ENCODE data around the gene ANKMY1.

The ANKMY1 gene

DNA sequence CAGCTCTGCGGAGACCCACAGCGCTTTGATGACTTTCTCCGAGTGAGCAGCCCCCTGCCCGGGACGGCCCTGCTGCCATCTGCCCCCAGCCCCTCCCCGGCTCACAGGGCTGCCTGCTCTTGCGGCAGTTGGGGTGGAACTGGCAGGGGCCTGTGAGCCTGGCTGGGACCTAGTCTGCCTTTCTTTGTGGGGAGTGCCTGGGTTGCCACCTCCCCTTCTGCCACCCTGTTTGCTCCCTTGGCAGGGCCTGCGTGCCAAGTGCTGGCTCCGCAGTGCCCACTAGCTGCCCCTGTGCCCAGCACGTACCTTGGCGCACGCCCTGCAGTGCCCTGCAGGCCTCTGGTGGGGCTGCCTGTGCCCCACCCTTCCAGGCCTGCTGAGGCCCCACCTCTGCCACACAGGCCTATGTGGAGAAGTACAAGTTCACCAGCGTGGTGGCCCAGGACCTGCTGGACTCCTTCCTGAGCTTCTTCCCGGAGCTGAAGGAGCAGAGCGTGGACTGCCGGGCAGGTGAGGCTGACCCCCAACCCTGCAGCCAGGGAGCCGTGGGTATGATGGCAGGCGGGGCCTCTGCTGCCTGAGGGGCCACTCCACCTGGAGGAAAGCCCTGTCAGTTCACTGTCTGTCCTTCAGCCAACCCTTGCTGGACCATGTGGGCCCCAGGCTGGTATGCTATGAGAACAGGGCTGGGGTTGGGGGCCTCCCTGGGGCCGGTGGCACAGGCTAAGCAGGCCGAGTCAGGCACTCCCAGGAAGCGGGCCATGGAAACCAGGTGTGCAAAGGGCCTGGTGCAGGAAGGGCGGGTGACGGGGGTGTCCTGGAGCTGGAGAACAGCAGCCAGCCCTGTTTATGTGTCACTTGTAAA is 17.5 kb upstream of the ANKMY1 start:
- H3K36me3 ChIP-seq (ENCODE audit: control insufficient read depth, insufficient read depth, low read length): peaks cover 17% of the 10 kb centered on the region

DNA sequence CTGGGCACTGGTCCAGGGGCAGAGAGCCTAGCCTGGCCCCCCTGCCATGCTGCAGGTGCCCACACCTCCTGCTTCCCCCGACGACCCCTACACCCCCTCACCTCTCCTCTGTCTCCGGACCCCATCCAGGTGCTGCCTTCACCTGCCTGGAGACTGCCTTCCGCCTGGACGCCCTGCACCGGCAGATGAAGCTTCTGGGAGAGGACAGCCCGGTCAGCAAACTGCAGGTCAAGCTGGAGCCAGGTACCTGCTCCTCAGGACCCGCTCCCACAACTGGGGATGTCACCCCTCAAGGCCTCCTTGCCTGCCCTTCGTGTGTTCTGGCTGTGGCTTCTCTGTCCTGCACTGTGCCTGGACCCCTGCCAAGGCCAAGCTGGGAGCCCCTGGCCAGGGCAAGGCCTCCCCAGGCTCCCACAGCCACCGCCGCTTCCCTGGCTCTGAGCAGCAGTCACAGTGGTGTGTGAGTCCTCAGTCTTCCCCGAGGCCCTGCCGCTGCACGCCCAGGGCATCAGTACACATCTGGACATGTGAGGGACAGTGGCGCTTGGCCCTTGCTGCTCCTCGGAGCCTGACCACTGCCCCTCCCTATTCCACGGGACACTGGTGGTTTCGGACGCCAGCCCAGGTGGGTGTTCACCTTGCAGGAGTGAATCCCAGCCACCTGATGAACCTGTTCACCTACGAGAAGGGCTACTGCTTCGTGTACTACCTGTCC is 16.8 kb upstream of the ANKMY1 start:
- Histone ChIP-seq H3K27ac (ENCODE audit: low read depth, low read length) (no peak overlapping the region), H3K27me3 (ENCODE audit: control insufficient read depth, insufficient read depth, low read length) (no peaks in the 10 kb centered on the region), H3K36me3 (ENCODE audit: control insufficient read depth, insufficient read depth, low read length) (peaks cover 17% of the 10 kb centered on the region), H3K4me3 (ENCODE audit: low read length) (no peak overlapping the region), H3K4me1 (ENCODE audit: control insufficient read depth, insufficient read depth, low read length) (peaks cover 5% of the 10 kb centered on the region), H3K9ac (ENCODE audit: low read length) (no peak overlapping the region)

More for the DNA sequence above, 17.5 kb upstream of the ANKMY1 start:
- Histone ChIP-seq H3K27me3 (ENCODE audit: control insufficient read depth, insufficient read depth, low read length) (no peaks in the 10 kb centered on the region), H3K27ac (ENCODE audit: low read depth, low read length) (no peak overlapping the region), H3K9ac (ENCODE audit: low read length) (no peak overlapping the region), H3K4me3 (ENCODE audit: low read length) (no peak overlapping the region), H3K4me1 (ENCODE audit: control insufficient read depth, insufficient read depth, low read length) (no peaks in the 10 kb centered on the region)

DNA sequence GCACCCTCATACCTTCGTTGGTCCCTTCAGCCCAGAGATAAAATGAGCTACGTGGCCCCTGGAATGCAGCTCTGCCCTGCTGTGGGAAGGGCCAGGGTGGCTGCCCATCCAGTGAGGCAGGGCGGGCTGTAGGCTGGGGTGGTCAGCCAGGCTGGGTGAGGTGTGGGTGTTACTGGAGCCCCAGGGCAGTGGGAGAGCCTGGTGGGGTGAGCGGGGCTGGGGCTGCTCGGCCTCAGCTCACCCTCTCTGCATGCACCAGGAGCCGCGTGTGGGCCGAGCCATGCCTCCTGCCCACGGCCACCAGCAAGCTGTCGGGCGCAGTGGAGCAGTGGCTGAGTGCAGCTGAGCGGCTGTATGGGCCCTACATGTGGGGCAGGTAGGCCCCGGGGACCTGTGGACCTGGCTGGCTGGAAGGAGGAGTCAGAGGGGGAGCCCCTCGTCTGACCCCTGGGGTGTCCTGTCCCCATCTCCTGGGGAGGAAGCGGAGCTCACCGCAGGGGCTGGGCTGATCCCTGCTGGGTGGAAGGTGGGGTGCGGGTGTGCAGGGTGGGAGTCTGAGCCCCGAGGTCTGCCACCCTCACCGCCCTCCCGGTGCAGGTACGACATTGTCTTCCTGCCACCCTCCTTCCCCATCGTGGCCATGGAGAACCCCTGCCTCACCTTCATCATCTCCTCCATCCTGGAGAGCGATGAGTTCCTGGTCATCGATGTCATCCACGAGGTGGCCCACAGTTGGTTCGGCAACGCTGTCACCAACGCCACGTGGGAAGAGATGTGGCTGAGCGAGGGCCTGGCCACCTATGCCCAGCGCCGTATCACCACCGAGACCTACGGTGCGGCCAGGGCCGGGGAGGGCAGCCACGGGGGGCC is 16.0 kb upstream of the ANKMY1 start:
- peaks cover 10% of the 10 kb centered on the region for H3K4me1 ChIP-seq (ENCODE audit: control insufficient read depth, insufficient read depth, low read length)
- H3K4me3 ChIP-seq (ENCODE audit: low read length): no peak overlapping the region
- H3K36me3 ChIP-seq (ENCODE audit: control insufficient read depth, insufficient read depth, low read length): peaks cover 17% of the 10 kb centered on the region
- H3K27me3 ChIP-seq (ENCODE audit: control insufficient read depth, insufficient read depth, low read length): no peaks in the 10 kb centered on the region
- H3K27ac ChIP-seq (ENCODE audit: low read depth, low read length): no peak overlapping the region
- H3K9ac ChIP-seq (ENCODE audit: low read length): no peak overlapping the region

DNA sequence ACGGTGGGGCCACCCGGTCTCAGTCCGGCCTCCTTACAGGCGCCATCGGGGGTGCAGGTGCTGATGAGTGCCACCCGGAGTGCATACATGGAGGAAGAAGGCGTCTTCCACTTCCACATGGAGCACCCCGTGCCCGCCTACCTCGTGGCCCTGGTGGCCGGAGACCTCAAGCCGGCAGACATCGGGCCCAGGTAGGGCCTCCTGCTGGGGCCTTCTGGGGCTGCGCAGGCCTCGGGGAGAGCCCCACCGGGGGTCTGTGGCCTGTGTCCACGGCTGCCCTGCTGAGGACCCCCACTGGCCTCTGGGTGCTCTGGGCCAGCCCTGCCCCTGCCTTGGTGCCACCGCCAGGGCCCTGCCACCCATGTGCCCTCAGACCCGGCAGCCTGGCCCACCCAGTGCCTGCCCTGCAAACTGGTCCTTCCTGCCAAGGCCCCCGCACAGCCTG is 15.3 kb upstream of the ANKMY1 start:
- peaks cover 17% of the 10 kb centered on the region for H3K36me3 ChIP-seq (ENCODE audit: control insufficient read depth, insufficient read depth, low read length)
- no peak overlapping the region for H3K27ac ChIP-seq (ENCODE audit: low read depth, low read length)
- H3K27me3 ChIP-seq (ENCODE audit: control insufficient read depth, insufficient read depth, low read length): no peaks in the 10 kb centered on the region
- H3K9ac ChIP-seq (ENCODE audit: low read length): no peak overlapping the region
- H3K4me1 ChIP-seq (ENCODE audit: control insufficient read depth, insufficient read depth, low read length): peaks cover 10% of the 10 kb centered on the region
- no peak overlapping the region for H3K4me3 ChIP-seq (ENCODE audit: low read length)

DNA sequence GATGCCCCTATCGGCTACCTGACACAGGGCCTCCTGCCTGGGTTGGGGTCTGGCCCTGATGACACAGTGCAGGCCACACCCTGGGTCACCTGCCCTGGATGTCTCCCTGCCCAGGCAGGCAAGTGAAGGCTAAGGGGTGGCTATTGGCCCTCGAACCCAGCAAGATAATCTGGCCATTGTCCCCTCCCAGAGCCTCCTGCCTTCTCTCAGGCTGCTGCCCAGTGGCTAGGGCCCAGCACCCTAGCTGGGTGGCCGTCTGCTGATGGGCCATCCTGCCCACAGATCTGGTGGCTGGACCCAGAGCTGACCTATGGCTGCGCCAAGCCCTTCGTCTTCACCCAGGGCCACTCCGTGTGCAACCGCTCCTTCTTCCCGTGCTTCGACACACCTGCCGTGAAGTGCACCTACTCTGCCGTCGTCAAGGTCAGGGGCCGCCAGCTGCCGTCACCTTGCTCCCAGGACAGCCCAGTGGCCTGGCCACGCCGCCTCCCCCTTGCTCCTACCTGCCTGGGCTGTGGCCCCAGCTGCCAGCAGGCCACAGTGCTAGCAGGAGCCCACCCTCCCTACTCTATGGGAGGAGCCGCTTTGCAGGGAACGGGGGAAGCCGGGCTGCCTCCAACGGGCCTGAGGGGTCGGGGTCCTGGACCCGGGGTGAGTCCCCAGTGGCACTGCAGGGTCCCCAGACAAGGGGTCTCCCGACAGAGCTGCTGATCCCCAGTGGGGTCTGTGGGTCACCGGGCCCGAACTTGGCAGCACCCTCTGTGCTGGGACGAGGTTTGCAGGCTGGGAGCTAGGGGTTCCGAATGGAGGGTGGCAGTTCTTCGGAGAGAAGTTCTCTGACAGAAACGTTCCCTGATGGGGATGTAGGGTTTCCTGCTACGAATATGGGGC is 14.6 kb upstream of the ANKMY1 start:
- H3K4me3 ChIP-seq (ENCODE audit: low read length): no peak overlapping the region
- peaks cover 16% of the 10 kb centered on the region for H3K36me3 ChIP-seq (ENCODE audit: control insufficient read depth, insufficient read depth, low read length)
- no peak overlapping the region for H3K27ac ChIP-seq (ENCODE audit: low read depth, low read length)
- H3K9ac ChIP-seq (ENCODE audit: low read length): no peak overlapping the region
- H3K27me3 ChIP-seq (ENCODE audit: control insufficient read depth, insufficient read depth, low read length): no peaks in the 10 kb centered on the region
- peaks cover 13% of the 10 kb centered on the region for H3K4me1 ChIP-seq (ENCODE audit: control insufficient read depth, insufficient read depth, low read length)

DNA sequence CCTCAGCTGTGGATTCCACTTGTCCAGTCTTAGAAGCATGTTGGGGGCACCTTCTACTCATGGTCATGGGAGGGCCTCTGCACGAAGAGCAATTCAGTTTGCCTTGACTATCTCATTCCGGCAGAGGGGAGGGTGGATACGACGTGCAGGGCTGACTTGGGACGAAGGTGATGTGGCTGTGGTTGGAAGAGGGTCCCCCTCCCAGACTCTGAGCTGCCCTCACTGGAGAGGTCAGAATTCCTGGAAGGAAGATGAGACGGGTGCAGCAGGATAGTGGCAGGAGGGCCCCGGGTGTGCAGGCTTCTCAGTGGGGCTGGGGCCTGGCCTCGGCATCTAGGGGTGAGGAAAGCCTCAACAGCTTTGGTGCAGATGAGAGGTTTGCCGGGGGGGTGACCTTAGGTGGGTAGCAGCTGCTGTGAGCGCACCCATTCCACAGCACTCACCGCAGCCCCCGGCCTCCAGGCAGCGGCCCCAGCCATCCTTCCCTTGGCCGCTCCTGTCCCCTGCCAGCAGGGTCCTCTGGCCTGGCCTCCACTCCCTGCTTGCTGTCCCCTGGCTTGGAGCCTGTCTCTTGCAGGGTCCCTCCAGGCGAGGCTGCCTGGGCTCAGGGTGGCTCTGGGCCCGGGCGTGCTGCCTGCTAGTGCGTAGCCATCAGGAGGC is 13.7 kb upstream of the ANKMY1 start:
- Histone ChIP-seq H3K27me3 (ENCODE audit: control insufficient read depth, insufficient read depth, low read length) (no peaks in the 10 kb centered on the region), H3K36me3 (ENCODE audit: control insufficient read depth, insufficient read depth, low read length) (peaks cover 13% of the 10 kb centered on the region), H3K4me1 (ENCODE audit: control insufficient read depth, insufficient read depth, low read length) (peaks cover 21% of the 10 kb centered on the region), H3K9ac (ENCODE audit: low read length) (no peak overlapping the region), H3K4me3 (ENCODE audit: low read length) (no peak overlapping the region), H3K27ac (ENCODE audit: low read depth, low read length) (no peak overlapping the region)

DNA sequence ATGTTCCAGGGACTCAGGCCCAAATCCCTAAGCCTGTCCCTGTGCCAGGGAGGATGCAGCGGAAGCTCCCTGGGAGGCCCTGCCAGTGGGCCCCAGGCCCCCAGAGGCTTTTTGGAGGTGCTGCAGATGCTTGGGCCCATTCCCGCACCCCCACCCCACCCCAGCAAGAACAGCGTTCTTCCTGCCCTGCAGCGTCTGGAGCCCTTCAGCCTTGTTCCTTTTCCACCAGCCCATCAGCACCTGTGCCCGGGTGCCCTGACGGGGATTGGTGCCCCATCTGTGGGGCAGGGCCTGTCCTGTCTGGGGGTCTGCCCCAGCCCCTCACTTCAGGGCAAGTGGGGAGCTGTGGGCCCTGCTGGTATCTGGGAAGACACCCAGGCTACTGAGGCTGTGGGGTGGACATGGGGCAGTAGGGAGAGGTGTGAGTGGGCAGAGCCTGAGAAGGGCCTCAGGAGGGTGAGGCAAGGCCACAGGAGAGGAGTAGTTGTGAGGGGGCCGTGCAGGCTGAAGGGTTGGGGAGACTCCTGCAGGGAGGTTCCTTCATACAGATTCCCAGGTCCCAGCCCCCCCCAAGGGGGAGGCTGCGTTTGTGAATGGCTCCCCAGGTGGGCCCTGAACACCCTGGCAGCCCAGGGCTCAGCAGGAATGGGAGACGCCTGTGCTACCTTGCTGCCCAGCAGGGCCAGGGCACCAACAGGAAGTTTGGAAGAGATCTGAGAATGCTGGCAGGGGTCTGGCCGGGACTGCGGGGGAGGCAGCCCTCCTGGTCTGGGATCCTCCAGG is 12.9 kb upstream of the ANKMY1 start:
- Histone ChIP-seq H3K36me3 (ENCODE audit: control insufficient read depth, insufficient read depth, low read length) (peaks cover 13% of the 10 kb centered on the region), H3K4me1 (ENCODE audit: control insufficient read depth, insufficient read depth, low read length) (peaks cover 25% of the 10 kb centered on the region), H3K4me3 (ENCODE audit: low read length) (peak overlapping the region; percentile 89), H3K9ac (ENCODE audit: low read length) (no peak overlapping the region), H3K27ac (ENCODE audit: low read depth, low read length) (no peak overlapping the region), H3K27me3 (ENCODE audit: control insufficient read depth, insufficient read depth, low read length) (no peaks in the 10 kb centered on the region)

DNA sequence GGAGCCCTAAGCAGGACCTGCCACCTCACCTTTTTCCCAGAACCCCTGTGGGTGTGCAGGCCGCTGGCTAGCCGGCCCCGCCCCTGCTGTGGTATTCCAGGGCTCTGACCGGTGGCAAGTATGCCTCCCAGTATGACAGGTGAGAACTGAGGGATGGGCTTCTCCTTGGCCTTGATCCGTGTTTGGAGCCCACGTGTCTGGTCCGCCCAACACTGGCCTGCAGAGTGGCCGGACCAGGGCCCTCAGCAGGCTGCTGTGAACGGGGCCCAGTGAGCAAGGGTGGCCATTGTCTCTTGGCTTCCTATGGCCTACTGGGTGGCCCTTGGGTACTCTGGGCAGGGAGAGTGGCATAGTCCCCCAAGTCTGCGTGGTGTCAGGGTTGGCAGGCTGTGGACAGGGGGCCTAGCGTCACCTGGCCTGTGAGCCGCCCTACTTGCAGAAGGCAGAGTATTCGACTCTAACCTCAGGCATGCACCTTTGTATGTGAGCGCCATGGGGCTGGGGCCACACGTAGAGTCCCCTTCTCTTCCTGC is 12.3 kb upstream of the ANKMY1 start:
- H3K4me3 ChIP-seq (ENCODE audit: low read length): peak overlapping the region; percentile 89
- H3K27me3 ChIP-seq (ENCODE audit: control insufficient read depth, insufficient read depth, low read length): no peaks in the 10 kb centered on the region
- no peak overlapping the region for H3K27ac ChIP-seq (ENCODE audit: low read depth, low read length)
- no peak overlapping the region for H3K9ac ChIP-seq (ENCODE audit: low read length)
- peaks cover 11% of the 10 kb centered on the region for H3K36me3 ChIP-seq (ENCODE audit: control insufficient read depth, insufficient read depth, low read length)
- H3K4me1 ChIP-seq (ENCODE audit: control insufficient read depth, insufficient read depth, low read length): peaks cover 26% of the 10 kb centered on the region

DNA sequence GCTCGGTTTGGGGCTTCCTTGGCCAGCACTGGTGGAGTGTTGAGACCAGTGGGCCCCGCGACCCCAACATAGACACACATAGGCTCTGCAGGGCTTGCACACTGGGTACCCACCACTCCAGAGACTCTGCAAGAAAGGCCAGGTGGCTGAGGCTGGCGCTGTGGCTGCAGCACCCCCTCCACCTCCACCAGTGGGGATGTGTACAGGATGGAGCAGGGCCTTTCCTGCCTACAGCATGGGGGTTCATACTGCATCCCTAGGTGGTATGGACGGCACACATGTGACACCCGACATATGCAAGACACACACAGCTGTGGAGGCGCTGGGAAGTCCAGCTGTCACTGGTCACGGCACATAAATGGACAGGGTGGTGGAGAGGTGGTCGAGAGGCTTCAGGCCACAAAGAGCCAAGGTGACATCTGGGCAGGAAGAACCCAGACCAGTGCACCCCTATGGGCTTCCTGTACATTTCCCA is 11.8 kb upstream of the ANKMY1 start:
- Histone ChIP-seq H3K9ac (ENCODE audit: low read length) (no peak overlapping the region), H3K36me3 (ENCODE audit: control insufficient read depth, insufficient read depth, low read length) (peaks cover 6% of the 10 kb centered on the region), H3K27me3 (ENCODE audit: control insufficient read depth, insufficient read depth, low read length) (no peaks in the 10 kb centered on the region), H3K4me3 (ENCODE audit: low read length) (peak overlapping the region; percentile 89), H3K27ac (ENCODE audit: low read depth, low read length) (peak overlapping the region; percentile 48), H3K4me1 (ENCODE audit: control insufficient read depth, insufficient read depth, low read length) (peaks cover 26% of the 10 kb centered on the region)

DNA sequence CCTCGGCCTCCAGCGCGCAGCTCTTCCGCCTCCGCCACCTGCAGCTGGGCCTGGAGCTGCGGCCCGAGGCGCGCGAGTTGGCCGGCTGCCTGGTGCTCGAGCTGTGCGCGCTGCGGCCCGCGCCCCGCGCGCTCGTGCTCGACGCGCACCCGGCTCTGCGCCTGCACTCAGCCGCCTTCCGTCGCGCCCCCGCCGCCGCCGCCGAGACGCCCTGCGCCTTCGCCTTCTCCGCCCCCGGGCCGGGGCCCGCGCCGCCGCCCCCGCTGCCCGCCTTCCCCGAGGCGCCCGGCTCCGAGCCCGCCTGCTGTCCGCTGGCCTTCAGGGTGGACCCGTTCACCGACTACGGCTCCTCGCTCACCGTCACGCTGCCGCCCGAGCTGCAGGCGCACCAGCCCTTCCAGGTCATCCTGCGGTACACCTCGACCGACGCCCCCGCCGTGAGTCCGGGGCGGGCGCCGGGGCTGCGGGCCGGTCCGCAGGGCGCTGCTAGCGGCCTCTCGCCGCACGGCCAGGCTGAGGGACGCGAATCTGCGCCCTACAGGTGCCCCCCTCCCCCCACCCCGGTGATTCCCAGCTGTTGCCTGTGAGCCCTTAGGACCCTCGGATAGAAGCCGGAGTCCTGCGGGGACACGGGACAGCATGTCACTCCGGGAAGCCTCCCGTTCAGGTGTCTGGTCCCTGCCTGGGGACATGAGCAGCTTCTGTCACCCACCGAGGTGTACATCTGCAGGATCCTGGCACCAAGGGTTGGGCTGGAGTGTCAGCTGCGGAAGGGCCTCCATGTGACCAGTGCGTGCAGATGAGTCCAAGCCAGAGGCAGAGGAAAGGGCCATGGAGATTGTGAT is 11.1 kb upstream of the ANKMY1 start:
- peaks cover under 1% of the 10 kb centered on the region for H3K36me3 ChIP-seq (ENCODE audit: control insufficient read depth, insufficient read depth, low read length)
- peaks cover 26% of the 10 kb centered on the region for H3K4me1 ChIP-seq (ENCODE audit: control insufficient read depth, insufficient read depth, low read length)
- no peaks in the 10 kb centered on the region for H3K27me3 ChIP-seq (ENCODE audit: control insufficient read depth, insufficient read depth, low read length)
- H3K4me3 ChIP-seq (ENCODE audit: low read length): peak overlapping the region; percentile 89
- H3K27ac ChIP-seq (ENCODE audit: low read depth, low read length): peak overlapping the region; percentile 48
- H3K9ac ChIP-seq (ENCODE audit: low read length): peak overlapping the region; percentile 82
